Measurements from ENCODE around the gene SLC22A23.

Gene SLC22A23

GRCh38 chr6:3268680-3269079 lies 188.2 kb downstream of the SLC22A23 start:
- no peak for DNase-seq (ENCODE audit: low read depth, low spot score)

GRCh38 chr6:3267162-3267561 lies 189.7 kb downstream of the SLC22A23 start:
- DNase-seq (ENCODE audit: low read depth, low spot score), result no peak

- no peak for DNase-seq (ENCODE audit: low read depth, low spot score)
Observed at GRCh38 chr6:3266170-3266569, 190.7 kb downstream of the SLC22A23 start.

GRCh38 chr6:3265671-3266070 lies 191.2 kb downstream of the SLC22A23 start:
- DNase-seq (ENCODE audit: low read depth, low spot score), result no peak

GRCh38 chr6:3264356-3264755 lies 192.5 kb downstream of the SLC22A23 start:
- no peak for DNase-seq (ENCODE audit: low read depth, low spot score)

- no peak for DNase-seq (ENCODE audit: low read depth, low spot score)
Observed at GRCh38 chr6:3263096-3263495, 193.8 kb downstream of the SLC22A23 start.

GRCh38 chr6:3261921-3262320 lies 194.9 kb downstream of the SLC22A23 start:
- DNase-seq (ENCODE audit: low read depth, low spot score), result no peak

- no peak for DNase-seq (ENCODE audit: low read depth, low spot score)
Observed at GRCh38 chr6:3261518-3261820, 195.4 kb downstream of the SLC22A23 start.

- DNase-seq (ENCODE audit: low read depth, low spot score), result no peak
Observed at GRCh38 chr6:3260772-3261517, 195.9 kb downstream of the SLC22A23 start.

- no peak for DNase-seq (ENCODE audit: low read depth, low spot score)
Observed at GRCh38 chr6:3260296-3260695, 196.6 kb downstream of the SLC22A23 start.

- DNase-seq (ENCODE audit: low read depth, low spot score), result no peak
Observed at GRCh38 chr6:3259491-3259958, 197.3 kb downstream of the SLC22A23 start.

GRCh38 chr6:3258720-3259490 lies 197.9 kb downstream of the SLC22A23 start, which contains the start of gene PSMG4:
Gene PSMG4 (plus strand): TSS chr6:3258947. CDS start chr6:3259023, 76 bp downstream.
- DNase-seq (ENCODE audit: low read depth, low spot score), result no peak

- DNase-seq (ENCODE audit: low read depth, low spot score), result no peak
Observed at GRCh38 chr6:3258201-3258600, 198.6 kb downstream of the SLC22A23 start.

- no peak for DNase-seq (ENCODE audit: low read depth, low spot score)
Observed at GRCh38 chr6:3253597-3253961, 203.3 kb downstream of the SLC22A23 start.

GRCh38 chr6:3252861-3253596 lies 203.8 kb downstream of the SLC22A23 start:
- no peak for DNase-seq (ENCODE audit: low read depth, low spot score)

- no peak for DNase-seq (ENCODE audit: low read depth, low spot score)
Observed at GRCh38 chr6:3252369-3252768, 204.5 kb downstream of the SLC22A23 start.

- peak; percentile 42 for DNase-seq (ENCODE audit: low read depth, low spot score)
Observed at GRCh38 chr6:3251462-3252314, 205.2 kb downstream of the SLC22A23 start.

- DNase-seq (ENCODE audit: low read depth, low spot score), result no peak
Observed at GRCh38 chr6:3250231-3250675, 206.6 kb downstream of the SLC22A23 start.

- DNase-seq (ENCODE audit: low read depth, low spot score), result no peak
Observed at GRCh38 chr6:3249821-3250220, 207.0 kb downstream of the SLC22A23 start.

GRCh38 chr6:3247255-3248146 lies 209.3 kb downstream of the SLC22A23 start:
- peak; percentile 57 for DNase-seq (ENCODE audit: low read depth, low spot score)

Measured in brain pericyte (primary cell).